ENCODE measurements around the gene DIPK1A.
"Not testable (repeated sequence)": the region's sequence is repeated elsewhere in the genome, so short reads cannot be mapped to it uniquely, and the experiment has no call there.

Gene DIPK1A

DNA sequence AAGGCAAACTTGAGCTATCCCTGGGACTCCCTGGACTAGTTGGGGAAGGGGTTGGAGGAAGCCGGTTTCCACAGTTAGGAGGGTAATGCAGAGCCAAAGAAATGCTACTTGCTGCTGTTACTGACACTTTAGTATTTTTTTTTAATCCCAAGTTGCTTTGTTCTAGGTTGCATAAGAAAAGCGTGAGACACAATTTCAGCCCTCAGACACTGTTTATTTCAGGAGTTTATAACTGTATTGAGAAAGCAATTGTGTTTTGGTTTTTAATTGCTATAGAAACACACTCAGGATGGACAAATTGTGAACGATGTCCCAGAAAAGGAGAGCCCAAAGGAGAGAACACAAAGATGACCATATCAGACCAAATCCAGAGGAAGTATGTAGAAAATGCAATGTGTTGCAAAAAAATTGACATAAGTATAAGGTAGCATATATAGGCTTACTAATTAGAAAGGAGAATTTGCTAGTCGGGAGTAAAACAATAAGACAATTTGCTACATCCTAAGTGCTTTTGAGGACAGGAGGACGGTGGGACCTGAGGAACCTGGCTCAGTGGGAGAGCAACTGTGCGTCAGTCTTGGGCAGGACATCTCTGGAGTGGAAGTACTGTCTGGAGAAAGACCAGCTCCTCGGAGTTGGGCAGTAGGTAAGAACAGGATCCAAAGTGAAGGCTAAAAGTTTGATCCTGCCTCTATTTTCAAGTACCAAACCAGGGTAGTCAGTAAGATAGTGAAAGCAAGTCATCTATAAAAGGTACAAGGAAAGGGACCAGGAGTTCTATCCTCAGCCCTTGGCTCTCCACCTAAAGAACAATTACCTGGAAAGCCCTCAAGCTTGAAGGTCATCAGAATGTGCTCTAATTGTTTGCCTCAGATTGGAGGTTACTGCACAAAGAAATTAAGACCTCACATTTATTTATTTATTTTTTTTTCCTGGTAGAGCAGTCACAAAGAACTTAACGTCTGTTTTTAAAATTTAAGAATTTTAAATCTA is 39.9 kb downstream of the DIPK1A start:
- DNase-seq (ENCODE audit: low read depth in 2 of 2, low spot score in 1 of 2) = no peak

DNA sequence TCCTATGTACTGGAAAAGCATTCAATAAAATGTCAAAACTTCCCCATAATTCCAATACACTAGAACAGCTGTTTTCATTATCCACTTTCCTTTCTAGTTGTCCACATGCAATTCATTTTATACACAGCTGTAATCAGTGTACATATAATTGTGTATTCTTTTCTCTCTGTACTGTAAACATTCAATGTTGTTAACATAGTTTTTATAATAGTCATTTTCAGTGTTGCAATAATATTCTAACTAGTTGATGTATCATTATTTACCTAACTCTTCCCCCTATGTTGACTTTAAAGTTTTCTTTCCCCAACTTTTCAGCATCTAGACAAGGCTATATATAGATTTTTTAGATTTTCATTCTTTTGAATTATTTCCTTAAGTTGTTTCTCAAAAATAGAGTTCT is 44.4 kb downstream of the DIPK1A start:
- DNase-seq (ENCODE audit: low read depth in 2 of 2, low spot score in 1 of 2) = no peak

DNA sequence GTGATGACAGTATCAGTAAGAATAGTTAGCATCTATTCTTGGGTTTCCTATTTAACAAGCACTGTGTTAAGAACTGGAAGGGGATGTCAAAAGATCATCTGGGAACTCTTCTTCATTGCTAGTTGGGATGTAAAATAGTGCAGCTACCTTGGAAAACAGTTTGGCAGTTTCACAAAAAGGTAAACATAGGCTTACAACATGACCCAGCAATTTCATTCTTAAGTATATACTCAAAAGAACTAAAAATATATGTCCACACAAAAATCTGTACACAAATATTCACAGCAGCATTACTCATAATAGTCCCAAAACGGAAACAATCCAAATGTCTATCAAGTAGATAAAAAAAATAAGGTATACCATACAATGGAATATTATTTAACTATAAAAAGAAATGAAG is 45.7 kb downstream of the DIPK1A start:
- DNase-seq (ENCODE audit: low read depth in 2 of 2, low spot score in 1 of 2) = no peak

DNA sequence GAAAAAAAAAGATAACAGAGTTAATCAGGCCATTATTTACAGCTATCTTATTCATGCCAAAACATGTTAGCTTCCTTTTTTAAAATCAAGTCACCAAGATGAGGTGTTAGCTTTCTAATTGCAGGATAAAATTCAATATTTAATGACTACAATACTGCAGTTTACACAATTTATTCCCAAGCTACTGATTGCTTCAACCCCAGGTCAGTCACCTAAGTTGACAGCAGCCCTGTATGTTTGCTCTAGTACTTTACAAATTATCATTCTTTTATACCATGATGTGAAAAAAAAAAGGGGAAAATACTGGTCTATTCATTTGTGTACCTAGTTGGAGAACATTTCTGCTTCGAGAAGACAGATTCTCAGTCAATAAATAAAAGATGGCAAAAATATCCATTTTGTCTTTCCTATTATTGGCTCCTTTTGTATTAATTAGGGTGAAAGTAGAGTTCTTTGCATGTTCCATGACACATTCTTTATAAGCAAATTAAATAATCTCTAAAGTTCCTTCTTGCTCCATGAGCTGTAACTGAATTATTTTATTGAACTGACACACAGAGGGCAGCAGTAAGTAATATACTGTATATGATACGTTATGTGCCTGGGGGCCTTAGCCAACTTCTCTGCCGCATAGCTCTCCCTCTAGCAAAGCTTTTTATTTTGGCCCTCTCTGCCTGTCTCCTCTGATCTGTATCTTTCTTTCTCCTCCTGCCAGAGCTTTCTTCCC is 48.0 kb downstream of the DIPK1A start:
- DNase-seq (ENCODE audit: low read depth in 2 of 2, low spot score in 1 of 2) = no peak

DNA sequence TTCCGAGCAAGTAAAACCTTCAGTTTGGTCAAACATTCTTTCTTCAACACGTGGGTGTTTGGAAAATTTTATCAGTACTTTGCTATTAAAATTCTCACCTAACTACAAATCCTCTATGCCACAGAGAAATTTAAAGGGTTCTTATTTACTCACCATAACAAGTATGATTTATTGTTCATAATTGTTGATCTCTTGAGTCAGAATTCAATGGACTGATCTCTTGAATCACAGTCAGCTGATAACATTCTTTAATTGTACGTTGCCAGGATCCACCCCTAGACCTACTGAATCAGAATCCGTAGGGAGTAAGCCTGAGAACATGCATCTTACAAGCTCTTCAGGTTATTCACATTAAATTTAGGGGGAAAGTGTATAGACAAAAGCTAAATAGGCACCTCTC is 51.2 kb downstream of the DIPK1A start:
- DNase-seq (ENCODE audit: low read depth in 2 of 2, low spot score in 1 of 2) = no peak

DNA sequence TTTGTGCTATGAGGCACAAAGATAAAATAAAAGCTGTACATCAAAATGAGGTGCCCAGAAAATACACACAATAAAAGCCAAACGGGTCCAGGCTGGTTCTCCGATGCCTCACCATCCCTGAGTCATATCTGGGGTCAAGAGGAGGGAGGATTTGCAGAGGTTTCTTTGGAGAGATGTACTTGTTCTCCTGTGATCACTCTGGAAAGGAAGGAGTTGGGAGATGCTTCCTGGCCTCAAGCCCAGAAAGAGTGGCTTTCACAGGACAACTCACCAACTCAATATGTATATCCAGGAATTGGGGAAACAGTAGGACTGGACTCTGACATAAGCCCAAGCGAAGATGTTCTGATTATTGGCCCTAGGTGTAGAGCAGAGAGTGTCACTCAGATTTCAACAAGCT is 51.9 kb downstream of the DIPK1A start:
- no peak for DNase-seq (ENCODE audit: low read depth in 2 of 2, low spot score in 1 of 2)

DNA sequence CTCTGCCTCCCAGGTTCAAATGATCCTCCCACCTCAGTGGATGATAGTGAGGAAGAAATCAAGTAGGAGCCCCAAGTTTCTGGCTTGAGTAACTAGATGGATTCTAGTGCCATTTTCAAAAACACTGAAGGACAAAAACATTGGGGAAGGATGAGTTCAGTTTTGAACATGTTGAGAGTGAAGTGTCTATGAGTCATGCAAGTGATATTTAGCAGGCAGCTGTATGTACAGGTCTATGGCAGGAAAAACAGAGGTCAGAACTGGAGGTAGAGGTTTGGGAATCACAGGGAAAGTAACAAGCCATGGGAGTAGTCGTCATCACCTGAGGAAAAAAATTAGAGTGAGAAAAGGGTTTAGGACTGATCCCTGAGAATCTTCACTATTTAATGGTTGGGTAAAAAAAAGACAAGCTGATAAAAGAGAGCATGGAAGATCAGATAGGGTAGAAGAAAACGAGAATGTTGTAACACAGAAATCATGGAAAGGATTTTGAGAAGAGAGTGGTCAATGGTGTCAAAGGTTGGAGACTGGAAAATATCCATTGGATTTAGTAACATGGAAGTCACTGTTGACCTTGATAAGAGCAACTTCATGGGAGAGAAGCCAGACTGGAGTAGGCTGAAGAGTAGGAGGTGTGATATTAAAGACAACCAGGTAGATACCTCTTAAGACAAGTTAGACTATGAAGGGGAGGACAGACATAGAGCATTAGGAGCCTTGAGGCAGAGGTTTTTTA is 53.1 kb downstream of the DIPK1A start:
- DNase-seq (ENCODE audit: low read depth in 2 of 2, low spot score in 1 of 2) = no peak

DNA sequence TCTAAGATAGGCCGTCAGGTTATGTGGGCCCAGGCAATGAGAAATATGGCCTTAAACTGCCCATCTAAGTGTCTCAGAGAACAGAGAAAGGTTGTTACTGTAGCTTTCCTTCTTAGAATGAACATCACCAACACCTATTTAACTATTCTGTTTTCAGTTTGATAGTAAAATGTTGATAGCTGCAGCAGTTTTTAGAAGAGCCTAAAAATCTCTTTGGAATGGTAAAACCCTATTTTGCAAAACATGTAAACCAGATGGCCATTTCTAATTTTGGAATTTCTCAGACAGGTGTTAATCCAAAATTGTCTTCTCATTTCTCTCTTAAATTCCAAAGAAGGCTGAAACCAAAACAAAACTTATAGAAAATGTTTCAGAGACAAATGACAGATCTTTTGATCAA is 57.5 kb downstream of the DIPK1A start:
- DNase-seq (ENCODE audit: low read depth in 2 of 2, low spot score in 1 of 2) = no peak

DNA sequence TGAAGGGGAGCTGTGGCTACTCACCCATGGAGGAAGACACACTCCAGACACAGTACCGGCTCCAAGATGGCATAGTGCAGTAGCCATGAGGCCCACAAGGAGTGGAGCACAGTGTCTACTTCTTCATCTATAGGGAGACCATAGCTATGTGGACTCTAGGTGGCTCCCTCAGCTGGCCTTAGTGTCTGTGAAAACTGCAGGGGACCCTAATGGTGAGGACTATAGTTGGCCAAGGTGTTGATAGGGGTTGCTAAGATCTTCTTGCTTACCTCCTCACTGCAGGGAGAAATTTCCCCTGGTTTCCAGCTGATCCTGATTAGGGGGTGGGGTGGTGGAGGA is 58.9 kb downstream of the DIPK1A start:
- no peak for DNase-seq (ENCODE audit: low read depth in 2 of 2, low spot score in 1 of 2)

DNA sequence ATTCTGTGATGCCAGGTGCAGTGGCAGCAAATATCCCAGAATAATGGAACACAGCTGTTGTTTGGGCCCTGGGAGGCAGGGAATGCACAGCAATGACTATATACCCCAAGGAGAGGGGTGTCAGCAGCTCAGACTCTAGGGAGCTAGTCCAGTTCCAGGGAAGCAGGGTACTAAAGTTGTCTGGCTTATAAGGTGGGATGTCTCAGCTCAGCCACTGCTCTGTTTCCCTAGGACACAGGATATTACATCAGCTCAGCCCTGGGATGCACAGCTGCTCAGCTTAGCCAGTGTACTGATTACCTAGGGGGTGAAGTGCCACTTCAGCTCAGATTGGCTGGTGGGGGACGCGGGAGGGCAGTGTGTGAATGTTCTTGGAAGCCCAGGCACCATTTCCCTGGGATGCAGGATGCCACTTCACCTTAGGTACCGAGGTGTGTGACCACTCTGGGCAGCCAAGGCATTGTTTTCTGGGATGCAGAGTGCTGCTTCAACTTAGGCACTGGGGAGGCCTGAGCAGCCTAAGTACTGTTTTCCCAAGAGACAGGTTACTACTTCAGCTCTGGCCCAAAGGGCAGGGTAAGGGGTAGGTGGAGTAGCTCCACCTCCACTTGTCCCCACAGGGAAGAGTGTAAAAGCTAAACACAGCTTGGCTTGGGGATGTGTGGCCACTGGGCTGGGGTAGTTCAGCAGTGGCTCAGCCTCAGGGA is 59.4 kb downstream of the DIPK1A start:
- no peak for DNase-seq (ENCODE audit: low read depth in 2 of 2, low spot score in 1 of 2)

DNA sequence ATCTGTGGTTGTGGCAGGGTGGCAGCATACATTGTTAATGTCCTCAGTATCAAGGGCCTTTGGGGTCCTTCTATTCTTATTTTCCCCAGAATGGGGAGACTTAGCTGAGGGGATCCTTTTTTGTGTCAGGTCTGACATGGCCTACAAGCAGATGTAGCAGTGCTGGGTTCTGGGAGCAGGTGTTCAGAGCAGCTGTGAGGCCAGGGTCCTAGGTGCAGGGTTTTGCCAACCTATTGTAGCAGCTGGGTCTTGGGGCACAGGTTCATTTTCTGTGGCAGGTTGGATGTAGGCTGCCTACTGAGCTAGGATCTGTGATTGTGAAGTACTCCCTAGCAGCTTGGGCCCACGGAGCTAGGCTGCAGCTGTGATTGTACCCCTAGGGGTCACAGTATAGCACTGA is 60.1 kb downstream of the DIPK1A start:
- no peak for DNase-seq (ENCODE audit: low read depth in 2 of 2, low spot score in 1 of 2)

DNA sequence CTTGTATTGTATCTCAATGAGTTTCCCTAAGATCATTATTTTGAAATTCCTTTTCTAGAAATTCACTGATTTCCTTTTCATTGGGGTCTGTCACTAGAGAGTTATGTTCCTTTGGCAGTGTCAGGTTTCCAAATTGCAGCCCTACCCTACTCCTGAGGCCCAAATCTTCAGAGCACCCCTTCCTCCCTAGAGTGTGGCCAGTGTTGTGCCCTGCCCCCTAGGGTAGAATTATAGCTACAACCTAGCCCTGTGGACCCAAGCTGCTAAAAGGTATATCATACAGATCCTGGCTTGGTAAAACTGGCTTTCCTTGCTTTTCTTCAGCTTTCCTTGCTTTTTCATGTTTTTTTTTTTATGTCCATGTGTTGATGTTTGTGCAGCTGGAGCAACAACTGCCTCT is 60.7 kb downstream of the DIPK1A start:
- DNase-seq (ENCODE audit: low read depth in 2 of 2, low spot score in 1 of 2) = no peak

DNA sequence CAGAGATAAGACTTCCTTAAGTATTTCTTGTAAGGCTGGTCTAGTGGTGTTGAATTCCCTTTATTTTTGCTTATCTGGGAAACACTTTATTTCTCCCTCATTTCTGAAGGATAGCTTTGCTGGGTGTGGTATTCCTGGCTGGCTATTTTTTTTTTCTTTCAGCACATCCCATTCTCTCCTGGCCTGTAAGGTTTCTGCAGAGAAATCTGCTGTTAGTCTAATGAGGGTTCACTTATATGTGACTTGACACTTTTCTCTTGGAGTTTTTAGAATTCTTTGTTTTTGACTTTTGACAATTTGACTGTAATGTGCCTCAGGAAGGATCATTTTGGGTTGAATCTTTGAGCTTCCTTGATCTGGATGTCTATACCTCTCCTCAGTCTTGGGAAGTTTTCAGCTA is 61.5 kb downstream of the DIPK1A start:
- DNase-seq (ENCODE audit: low read depth in 2 of 2, low spot score in 1 of 2) = no peak

DNA sequence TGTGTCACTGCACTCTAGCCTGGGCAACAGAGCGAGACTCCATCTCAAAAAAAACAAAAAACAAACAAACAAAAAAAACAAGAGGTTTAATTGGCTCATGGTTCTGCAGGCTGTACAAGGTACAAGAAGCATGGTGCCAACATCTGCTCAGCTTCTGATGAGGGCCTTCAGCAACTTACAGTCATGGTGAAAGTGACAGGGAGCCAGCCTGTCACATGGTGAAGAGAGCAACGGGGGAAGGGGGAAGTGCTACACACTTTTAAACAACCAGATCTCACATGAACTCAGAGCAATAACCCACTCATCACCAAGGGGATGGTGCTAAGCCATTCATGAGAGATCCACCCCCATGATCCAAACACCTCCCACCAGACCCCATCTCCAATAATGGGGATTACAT is 63.2 kb downstream of the DIPK1A start:
- not testable (repeated sequence) for DNase-seq (ENCODE audit: low read depth in 2 of 2, low spot score in 1 of 2)

DNA sequence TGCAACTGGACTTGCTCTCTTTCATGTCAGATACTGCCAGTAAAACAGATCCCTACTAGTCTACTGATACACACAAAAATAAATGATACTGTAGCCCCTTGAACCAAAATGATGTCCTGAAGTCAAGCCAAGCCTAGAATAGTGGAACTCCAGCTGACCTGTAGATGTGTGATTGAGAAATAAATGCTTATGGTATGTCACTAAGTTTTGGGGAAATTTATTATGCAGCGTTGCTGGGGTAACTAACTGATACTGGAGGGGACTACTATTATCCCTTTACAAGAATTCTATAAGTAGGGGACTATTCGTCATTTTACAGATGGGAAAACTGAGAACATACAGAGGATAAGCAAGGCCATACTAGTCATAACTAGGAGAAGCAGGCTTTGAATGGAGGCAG is 73.8 kb downstream of the DIPK1A start:
- DNase-seq (ENCODE audit: low read depth in 2 of 2, low spot score in 1 of 2) = no peak

DNA sequence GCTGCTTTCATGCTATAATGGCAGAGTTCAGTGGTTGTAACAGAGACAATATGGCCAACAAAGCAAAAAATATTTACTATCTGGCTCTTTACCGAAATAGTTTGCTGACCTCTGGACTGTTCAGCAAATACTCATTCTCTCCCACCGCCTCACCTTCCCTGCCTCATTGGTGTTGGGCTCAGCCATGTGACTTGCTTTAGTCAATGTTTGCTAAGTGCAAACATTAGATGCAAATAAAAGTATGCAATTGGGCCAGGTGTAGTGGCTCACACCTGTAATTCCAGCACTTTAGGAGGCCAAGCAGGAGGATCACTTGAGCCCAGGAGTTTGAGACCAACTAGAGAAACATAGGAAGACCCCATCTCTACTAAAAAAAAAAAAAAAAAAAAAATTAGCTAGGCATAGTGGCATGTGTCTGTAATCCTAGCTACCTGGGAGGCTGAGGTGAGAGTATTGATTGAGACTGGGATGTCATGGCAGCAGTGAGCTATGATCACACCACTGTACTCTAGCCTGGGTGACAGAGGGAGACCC is 74.3 kb downstream of the DIPK1A start:
- DNase-seq (ENCODE audit: low read depth in 2 of 2, low spot score in 1 of 2) = no peak

DNA sequence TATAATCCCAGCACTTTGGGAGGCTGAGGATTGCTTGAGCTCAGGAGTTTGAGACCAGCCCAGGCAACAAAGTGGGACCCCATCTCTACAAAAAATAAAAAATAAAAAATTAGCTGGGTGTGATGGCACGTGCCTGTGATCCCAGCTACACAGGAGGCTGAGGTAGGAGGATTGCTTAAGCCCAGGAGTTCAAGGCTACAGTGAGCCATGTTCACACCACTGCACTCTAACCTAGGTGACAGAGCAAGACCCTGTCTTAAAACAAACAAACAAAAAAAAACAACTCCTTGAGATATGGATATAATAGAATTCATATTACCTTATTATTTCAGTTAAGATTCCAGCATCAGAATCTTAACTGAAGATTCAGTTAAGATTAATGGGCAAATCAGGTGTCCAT is 77.1 kb downstream of the DIPK1A start:
- DNase-seq (ENCODE audit: low read depth in 2 of 2, low spot score in 1 of 2) = no peak

DNA sequence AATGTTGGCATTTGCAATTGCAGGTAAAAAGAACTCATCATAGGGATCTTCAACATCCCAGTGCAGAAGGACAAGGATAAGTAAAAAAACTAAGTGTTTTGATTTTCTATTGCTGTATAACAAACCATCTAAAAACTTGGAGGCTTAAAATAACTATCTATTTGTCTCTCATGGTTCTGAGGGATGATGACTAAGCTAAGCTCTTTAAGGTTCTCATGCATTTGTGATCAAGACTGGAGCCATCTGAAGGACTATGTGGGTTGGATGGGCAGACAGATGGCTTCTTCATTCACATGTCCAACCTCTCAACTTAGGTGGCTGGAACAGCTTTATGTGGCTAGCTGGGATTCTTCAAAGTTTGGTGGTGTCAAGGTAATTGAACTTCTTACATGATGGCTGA is 78.0 kb downstream of the DIPK1A start:
- no peak for DNase-seq (ENCODE audit: low read depth in 2 of 2, low spot score in 1 of 2)

DNA sequence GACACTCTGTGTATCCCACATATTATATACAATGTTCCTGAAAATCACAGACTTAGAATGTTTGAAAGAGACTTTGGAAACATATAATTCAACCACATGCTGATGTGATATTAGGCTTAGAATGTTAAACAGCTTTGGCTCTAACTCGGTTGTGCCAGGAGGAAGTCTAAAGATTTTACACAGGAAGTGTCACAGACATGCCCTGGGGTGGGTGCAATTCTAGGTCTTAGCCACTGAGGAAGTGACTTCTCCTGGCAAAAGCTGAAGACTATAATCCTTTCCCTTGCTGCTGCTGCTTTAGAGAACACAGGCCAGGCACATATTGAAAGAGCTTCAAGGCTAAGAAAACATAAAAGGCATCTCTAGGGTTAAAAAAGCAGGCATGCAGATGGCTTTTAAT is 78.4 kb downstream of the DIPK1A start:
- DNase-seq (ENCODE audit: low read depth in 2 of 2, low spot score in 1 of 2) = peak; percentile 5 to 19

DNA sequence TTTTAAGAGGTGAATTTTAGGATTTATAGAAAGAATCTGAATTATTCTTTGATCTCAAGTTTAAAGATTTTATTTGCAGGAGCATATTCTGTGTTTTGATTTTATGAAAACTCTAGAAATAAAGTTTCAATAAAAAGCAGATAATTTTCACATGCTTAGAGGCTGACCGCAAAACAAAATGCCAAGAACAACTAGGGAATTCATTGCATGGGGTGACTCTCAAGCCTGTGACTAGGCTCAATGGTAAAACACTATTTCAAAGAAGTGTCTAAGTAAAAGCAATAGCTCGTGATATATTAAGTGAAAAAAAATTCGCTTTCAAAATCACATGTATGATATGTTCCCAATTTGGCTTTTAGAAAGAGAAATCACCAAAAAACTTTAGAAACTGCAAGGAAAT is 79.9 kb downstream of the DIPK1A start:
- DNase-seq (ENCODE audit: low read depth in 2 of 2, low spot score in 1 of 2) = no peak
